PFSK-1 (cell line): ENCODE measurements around the gene MARK4.

ENCODE experiments used
- FOXP2 ChIP-seq: optimal IDR thresholded peaks from 2 replicates; pipeline ENCODE3; 2011; ENCODE audit warnings: borderline replicate concordance, control low read depth, inconsistent platforms; ENCODE audit not compliant: insufficient read depth; ENCODE audit errors: extremely low read length, extremely low read depth
- POLR2AphosphoS5 ChIP-seq: IDR thresholded peaks from 2 replicates; pipeline ENCODE4 v1.6.1; 2012; ENCODE audit warnings: low read depth, mild to moderate bottlenecking, control low read depth, low read length, moderate library complexity
- SIN3A ChIP-seq: IDR thresholded peaks from 2 replicates; pipeline ENCODE4 v1.6.1; 2012; ENCODE audit warnings: mild to moderate bottlenecking, low read length, moderate library complexity, borderline replicate concordance; ENCODE audit not compliant: insufficient read depth
- TAF1 ChIP-seq: IDR thresholded peaks from 2 replicates; pipeline ENCODE4 v1.6.1; 2012; ENCODE audit warnings: low read length, control low read depth, borderline replicate concordance; ENCODE audit not compliant: insufficient read depth
- TF ChIP-seq, protein P1 (sequence below), 2 experiments: IDR thresholded peaks; 2 replicates each; pipeline versions ENCODE4 v1.6.1 to v1.8.0; 2011 to 2012; ENCODE audit warnings: low read depth in 2 of 2, low read length in 2 of 2, control low read depth in 1 of 2, inconsistent platforms in 1 of 2, mild to moderate bottlenecking in 1 of 2, moderate library complexity in 1 of 2; ENCODE audit not compliant: insufficient read depth in 1 of 2

Gene MARK4

DNA sequence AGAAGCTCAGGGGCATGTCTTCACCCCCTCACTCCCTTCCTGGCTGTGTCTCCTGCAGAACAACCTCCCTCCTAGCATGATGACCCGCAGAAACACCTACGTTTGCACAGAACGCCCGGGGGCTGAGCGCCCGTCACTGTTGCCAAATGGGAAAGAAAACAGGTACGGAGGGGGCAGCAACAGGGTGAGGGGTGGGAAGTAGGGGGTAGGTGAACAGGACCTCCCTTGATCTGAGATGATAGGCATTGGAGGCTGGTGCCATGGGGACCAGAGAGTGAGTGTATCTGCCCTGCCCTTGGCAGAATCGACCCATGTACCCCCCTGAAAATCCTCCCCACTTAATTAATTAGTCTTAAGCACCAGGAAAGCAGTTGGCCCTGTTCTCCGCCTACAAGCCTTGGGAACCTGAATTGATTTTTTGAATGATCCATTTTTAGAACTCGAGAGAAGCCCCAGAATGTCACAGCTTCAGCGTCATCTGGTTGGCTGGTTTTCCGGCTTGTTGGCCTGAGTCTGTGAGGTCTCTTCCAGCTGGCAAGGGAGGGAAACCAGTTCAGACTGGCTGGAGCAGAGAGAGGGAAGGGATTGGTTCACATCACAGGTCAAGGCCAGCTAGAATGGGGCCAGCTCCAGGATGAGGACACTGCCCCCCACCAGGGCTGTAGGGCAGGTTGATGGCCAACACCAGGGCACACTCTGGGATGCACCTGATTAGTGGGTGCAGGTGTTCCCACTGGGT lies 43.4 kb downstream of the MARK4 start:
- TF ChIP-seq TAF1, result no peak
- no peak for TF ChIP-seq POLR2AphosphoS5
- TF ChIP-seq, protein P1, sequence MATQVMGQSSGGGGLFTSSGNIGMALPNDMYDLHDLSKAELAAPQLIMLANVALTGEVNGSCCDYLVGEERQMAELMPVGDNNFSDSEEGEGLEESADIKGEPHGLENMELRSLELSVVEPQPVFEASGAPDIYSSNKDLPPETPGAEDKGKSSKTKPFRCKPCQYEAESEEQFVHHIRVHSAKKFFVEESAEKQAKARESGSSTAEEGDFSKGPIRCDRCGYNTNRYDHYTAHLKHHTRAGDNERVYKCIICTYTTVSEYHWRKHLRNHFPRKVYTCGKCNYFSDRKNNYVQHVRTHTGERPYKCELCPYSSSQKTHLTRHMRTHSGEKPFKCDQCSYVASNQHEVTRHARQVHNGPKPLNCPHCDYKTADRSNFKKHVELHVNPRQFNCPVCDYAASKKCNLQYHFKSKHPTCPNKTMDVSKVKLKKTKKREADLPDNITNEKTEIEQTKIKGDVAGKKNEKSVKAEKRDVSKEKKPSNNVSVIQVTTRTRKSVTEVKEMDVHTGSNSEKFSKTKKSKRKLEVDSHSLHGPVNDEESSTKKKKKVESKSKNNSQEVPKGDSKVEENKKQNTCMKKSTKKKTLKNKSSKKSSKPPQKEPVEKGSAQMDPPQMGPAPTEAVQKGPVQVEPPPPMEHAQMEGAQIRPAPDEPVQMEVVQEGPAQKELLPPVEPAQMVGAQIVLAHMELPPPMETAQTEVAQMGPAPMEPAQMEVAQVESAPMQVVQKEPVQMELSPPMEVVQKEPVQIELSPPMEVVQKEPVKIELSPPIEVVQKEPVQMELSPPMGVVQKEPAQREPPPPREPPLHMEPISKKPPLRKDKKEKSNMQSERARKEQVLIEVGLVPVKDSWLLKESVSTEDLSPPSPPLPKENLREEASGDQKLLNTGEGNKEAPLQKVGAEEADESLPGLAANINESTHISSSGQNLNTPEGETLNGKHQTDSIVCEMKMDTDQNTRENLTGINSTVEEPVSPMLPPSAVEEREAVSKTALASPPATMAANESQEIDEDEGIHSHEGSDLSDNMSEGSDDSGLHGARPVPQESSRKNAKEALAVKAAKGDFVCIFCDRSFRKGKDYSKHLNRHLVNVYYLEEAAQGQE (IDR thresholded peaks at IDR 0.05; ENCODE audit: insufficient read depth in 1 of 2, low read depth in 2 of 2, low read length in 2 of 2), result no peak
- no peak for TF ChIP-seq SIN3A

DNA sequence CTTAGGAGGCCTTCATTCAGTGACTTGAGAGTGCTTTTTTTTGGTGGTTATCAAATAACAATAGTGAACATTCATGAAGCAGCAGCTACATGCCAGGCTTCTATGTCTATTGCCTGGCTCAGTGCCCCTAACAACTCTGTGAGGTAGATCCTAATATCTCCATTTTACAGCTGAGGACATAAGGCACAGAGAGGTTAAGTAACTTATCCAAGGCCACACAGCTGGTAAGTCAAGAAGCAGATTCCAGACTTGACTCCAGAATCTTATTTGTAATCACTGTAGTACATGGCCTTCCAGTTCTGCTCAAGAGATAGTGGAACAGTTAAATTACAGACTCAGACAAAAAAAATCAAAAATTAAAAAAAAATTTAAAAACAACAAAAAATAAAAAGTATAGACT lies 44.8 kb downstream of the MARK4 start:
- TF ChIP-seq POLR2AphosphoS5, result no peak
- TF ChIP-seq, protein P1 (IDR thresholded peaks at IDR 0.05; ENCODE audit: insufficient read depth in 1 of 2, low read depth in 2 of 2, low read length in 2 of 2), result no peak
- no peak for TF ChIP-seq SIN3A
- TF ChIP-seq FOXP2, result no peak
- TF ChIP-seq TAF1, result no peak

DNA sequence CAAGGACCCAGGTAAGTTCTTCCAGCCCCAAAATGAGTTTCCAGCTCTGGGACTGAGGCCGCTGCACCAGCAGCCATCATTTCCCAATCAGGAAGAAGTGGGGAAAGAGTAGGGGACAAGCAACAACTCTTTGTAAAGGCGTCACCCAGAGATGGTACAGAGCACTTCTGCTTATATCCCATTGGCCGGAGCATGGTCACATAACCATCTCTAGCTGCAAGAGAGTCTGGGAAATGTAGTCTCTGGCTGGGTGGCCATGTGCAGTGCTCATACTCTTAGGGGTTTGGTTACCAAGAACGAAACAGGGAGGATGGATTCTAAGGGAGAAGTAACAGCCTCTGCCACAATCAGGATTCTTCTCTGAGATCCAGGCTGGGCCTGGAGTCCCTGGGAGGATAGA lies 45.3 kb downstream of the MARK4 start:
- TF ChIP-seq TAF1, result no peak
- no peak for TF ChIP-seq FOXP2

DNA sequence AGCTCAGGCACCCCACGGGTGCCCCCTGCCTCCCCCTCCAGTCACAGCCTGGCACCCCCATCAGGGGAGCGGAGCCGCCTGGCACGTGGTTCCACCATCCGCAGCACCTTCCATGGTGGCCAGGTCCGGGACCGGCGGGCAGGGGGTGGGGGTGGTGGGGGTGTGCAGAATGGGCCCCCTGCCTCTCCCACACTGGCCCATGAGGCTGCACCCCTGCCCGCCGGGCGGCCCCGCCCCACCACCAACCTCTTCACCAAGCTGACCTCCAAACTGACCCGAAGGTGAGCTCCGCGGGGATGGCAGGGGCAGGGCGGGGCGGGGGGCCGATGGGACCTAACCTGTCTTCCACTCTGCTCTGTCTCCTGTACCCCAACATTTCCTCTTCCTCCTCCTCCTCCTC lies 46.6 kb downstream of the MARK4 start:
- TF ChIP-seq POLR2AphosphoS5 (no peak), TAF1 (no peak), SIN3A (no peak), FOXP2 (no peak)
- TF ChIP-seq, protein P1 (IDR thresholded peaks at IDR 0.05; ENCODE audit: insufficient read depth in 1 of 2, low read depth in 2 of 2, low read length in 2 of 2), result no peak

DNA sequence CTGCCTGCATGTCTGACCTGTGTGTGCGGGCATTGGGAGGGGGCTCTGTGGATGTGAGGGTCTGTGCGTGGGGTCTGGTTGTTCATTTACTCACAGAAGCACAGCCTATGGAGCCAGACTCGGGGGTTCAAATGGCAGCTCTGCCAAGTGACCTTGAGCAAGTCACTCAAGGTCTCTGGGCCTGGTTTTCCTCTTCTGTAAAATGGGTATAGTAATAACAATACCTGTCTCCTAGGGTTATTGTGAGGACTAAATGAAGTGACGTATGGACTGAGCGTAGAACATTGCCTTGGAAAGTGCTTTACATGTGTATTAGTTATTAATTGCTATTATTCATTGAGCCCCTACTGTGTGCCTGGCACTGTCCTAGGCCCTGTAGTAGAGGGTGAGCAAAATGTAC lies 47.2 kb downstream of the MARK4 start:
- TF ChIP-seq TAF1 (no peak), POLR2AphosphoS5 (no peak), FOXP2 (no peak), SIN3A (no peak)
- TF ChIP-seq, protein P1 (IDR thresholded peaks at IDR 0.05; ENCODE audit: insufficient read depth in 1 of 2, low read depth in 2 of 2, low read length in 2 of 2), result no peak
